Endothelial cell of umbilical vein (primary cell): Measurements from ENCODE around the gene USP33. TPM values are rescaled to one million over a fixed set of nuclear protein-coding genes. Genes with fewer than 3 reads are reported as not detected.

Experiments used
- BruUV-seq: library from RNA; stranded (reverse); fragments of 400-500 nt; replicated peaks from 2 replicates; lab custom pipeline; 2021; lab: Mats Ljungman, UMichigan
- CTCF ChIA-PET: fragments of 300-600, 350-600 bp; sonication (Branson Sonifier 250); formaldehyde crosslinking; loops from one replicate; lab custom pipeline; 2021; ENCODE audit warnings: antibody characterized with exemption, inconsistent platforms; lab: Charles Lee
- POLR2A ChIA-PET: fragments of 300-600, 350-600 bp; sonication (Branson Sonifier 250); formaldehyde crosslinking; loops from one replicate; lab custom pipeline; 2021; ENCODE audit warnings: antibody characterized with exemption, inconsistent platforms; lab: Charles Lee
- DNase-seq: peaks from one replicate; pipeline ENCODE4 v3.0.0-alpha.2; 2011; ENCODE audit warnings: low read depth, low spot score
- FAIRE-seq: peaks from 2 replicates; lab custom pipeline; 2011; peaks lifted over from hg19 to GRCh38; lab: Jason Lieb, UNC
- H2AFZ ChIP-seq: 2 replicates; pipeline ENCODE4 v1.6.0; 2012; ENCODE audit warnings: low read depth, low read length, control low read depth, inconsistent platforms
- H3K27ac ChIP-seq: 2 replicates; pipeline ENCODE4 v1.5.1; 2011; ENCODE audit warnings: low read depth, mild to moderate bottlenecking, control low read depth, low read length, moderate library complexity; ENCODE audit not compliant: insufficient read depth
- H3K27me3 ChIP-seq, 2 experiments: 2 replicates each; pipeline versions ENCODE4 v1.6.0 to v1.6.1; 2011; ENCODE audit warnings: low read length in 2 of 2, mixed read lengths in 1 of 2; ENCODE audit not compliant: control insufficient read depth in 2 of 2, insufficient read depth in 2 of 2
- H3K36me3 ChIP-seq, 2 experiments: 2 replicates in 1 of 2; 3 replicates in 1 of 2; pipeline ENCODE4 v1.5.1; 2011; ENCODE audit warnings: low read length in 2 of 2, mild to moderate bottlenecking in 1 of 2, moderate library complexity in 1 of 2; ENCODE audit not compliant: control insufficient read depth in 2 of 2, insufficient read depth in 2 of 2; ENCODE audit errors: extremely low read depth in 1 of 2
- H3K4me1 ChIP-seq: 3 replicates; pipeline ENCODE4 v1.5.1; 2011; ENCODE audit warnings: mild to moderate bottlenecking, low read length; ENCODE audit not compliant: control insufficient read depth, insufficient read depth; ENCODE audit errors: extremely low read depth
- H3K4me2 ChIP-seq: 2 replicates; pipeline ENCODE4 v1.6.1; 2011; ENCODE audit warnings: low read length, control low read depth, mixed read lengths; ENCODE audit not compliant: insufficient read depth
- H3K4me3 ChIP-seq, 3 experiments: fragments of 200-600 bp in 1 of 3; sonication (generic), shearing (Covaris generic) in 1 of 3; replicated peaks in 1 of 3; 2 replicates each; pipeline ENCODE4 v1.5.1; 2011 to 2016; ENCODE audit warnings: control low read depth in 3 of 3, low read length in 3 of 3, mild to moderate bottlenecking in 2 of 3, inconsistent platforms in 1 of 3, low read depth in 1 of 3, moderate library complexity in 1 of 3; ENCODE audit not compliant: insufficient read depth in 1 of 3
- H3K79me2 ChIP-seq: 2 replicates; pipeline ENCODE4 v1.6.0; 2012; ENCODE audit warnings: low read length, inconsistent platforms; ENCODE audit not compliant: control insufficient read depth, insufficient read depth
- H3K9ac ChIP-seq: replicated peaks from 2 replicates; pipeline ENCODE3; 2011; ENCODE audit warnings: low read length, control low read depth; ENCODE audit not compliant: insufficient read depth; ENCODE audit errors: extremely low read depth
- H3K9me1 ChIP-seq: replicated peaks from 3 replicates; pipeline ENCODE4 v1.6.0; 2011; ENCODE audit warnings: mild to moderate bottlenecking, low read length; ENCODE audit not compliant: control insufficient read depth, insufficient read depth; ENCODE audit errors: extremely low read depth
- H3K9me3 ChIP-seq: replicated peaks from 2 replicates; pipeline ENCODE4 v1.5.1; 2012; ENCODE audit warnings: low read length, inconsistent platforms; ENCODE audit not compliant: control insufficient read depth, insufficient read depth
- H4K20me1 ChIP-seq: replicated peaks from 2 replicates; pipeline ENCODE3; 2011; ENCODE audit warnings: mild to moderate bottlenecking, low read length; ENCODE audit not compliant: control insufficient read depth, insufficient read depth; ENCODE audit errors: extremely low read depth
- CTCF ChIP-seq, 2 donors: IDR thresholded peaks; 1 replicate in 1 of 2; 2 replicates in 1 of 2; pipeline ENCODE4 v1.5.1; 2011; ENCODE audit warnings: low read length in 2 of 2, mild to moderate bottlenecking in 2 of 2, moderate library complexity in 2 of 2, control low read depth in 1 of 2, inconsistent platforms in 1 of 2, low read depth in 1 of 2; ENCODE audit not compliant: insufficient read depth in 1 of 2; ENCODE audit errors: extremely low read depth in 1 of 2
- GATA2 ChIP-seq: IDR thresholded peaks from 2 replicates; pipeline ENCODE4 v1.7.0; 2011; ENCODE audit warnings: low read depth, mild to moderate bottlenecking, moderate library complexity, mixed read lengths, low read length; ENCODE audit not compliant: insufficient read length, insufficient read depth
- JUN ChIP-seq: IDR thresholded peaks from 2 replicates; pipeline ENCODE4 v1.6.1; 2011; ENCODE audit warnings: borderline replicate concordance, low read depth; ENCODE audit not compliant: insufficient read length, insufficient read depth
- MAX ChIP-seq: IDR thresholded peaks from 2 replicates; pipeline ENCODE4 v1.6.1; 2011; ENCODE audit not compliant: insufficient read depth, insufficient read length
- MYC ChIP-seq: IDR thresholded peaks from one replicate; pipeline ENCODE4 v1.6.1; 2011; ENCODE audit warnings: mild to moderate bottlenecking, low read depth, low read length
- POLR2A ChIP-seq: IDR thresholded peaks from 2 replicates; pipeline ENCODE4 v1.6.1; 2012; ENCODE audit warnings: low read depth, mild to moderate bottlenecking, control low read depth, low read length
- POLR2AphosphoS5 ChIP-seq: IDR thresholded peaks from 2 replicates; pipeline ENCODE4 v1.6.1; 2012; ENCODE audit warnings: low read depth, mild to moderate bottlenecking, control low read depth, low read length, moderate library complexity; ENCODE audit not compliant: insufficient read depth
- dilution Hi-C: fragments of 300-500 bp; cut with MboI; formaldehyde crosslinking; loops from one replicate; pipeline ENCODE4 v1.15.0; 2019; ENCODE audit warnings: low sequenced_read_pairs; ENCODE audit not compliant: extremely low pct_ligation_motif_present
- intact Hi-C: fragments of 100-400 bp; cut with micrococcal nuclease; formaldehyde crosslinking; loops from one replicate; pipeline ENCODE4 v1.10.0; 2022
- polyA plus RNA-seq, 4 experiments: library from polyadenylated mRNA; depleted of rRNA in 3 of 4; stranded (reverse) in 3 of 4; unstranded in 1 of 4; fragments of >200 nt; gene quantifications; 2 replicates each; pipeline versions ENCODE4 v1.2.1 to v1.2.3, GENCODE V29; 2011 to 2012; ENCODE audit warnings: missing spikeins in 1 of 4
- total RNA-seq: library from RNA; stranded (reverse); gene quantifications from 2 replicates; pipeline ENCODE4 v1.2.3, GENCODE V29; 2021

Gene USP33
- total and polyA plus RNA-seq, 2 donors (not counting 3 experiments of a cell fraction or from before 2014, with no cell fraction given), result 22.5 to 46.4 TPM

- Histone ChIP-seq H3K36me3 (no peaks in the 10 kb centered on the region), H3K4me2 (no peak overlapping the region), H3K27me3 (no peaks in the 10 kb centered on the region), H3K27ac (no peak overlapping the region), H3K9ac (no peak overlapping the region), H4K20me1 (no peaks in the 10 kb centered on the region), H3K9me3 (no peaks in the 10 kb centered on the region), H3K9me1 (no peaks in the 10 kb centered on the region), H3K79me2 (no peaks in the 10 kb centered on the region), H3K4me1 (peaks cover 10% of the 10 kb centered on the region), H2AFZ (no peak overlapping the region), H3K4me3 (no peak overlapping the region)
- dilution Hi-C loops (no loop called here), intact Hi-C loops (loop anchor here (10.0 kb wide), 2 partner anchors 263 to 403 kb away; partner anchors contain the start of gene AK5)
- BruUV-seq, result no TSS peak
- POLR2A ChIA-PET, result interaction anchor here (0.7 kb wide), 1 partner anchor 157 kb away, joined by 3 read pairs; no protein-coding TSS in a partner anchor
- CTCF ChIA-PET, result no interaction called here
- DNase-seq, result no peak
- no peak for TF ChIP-seq MYC
- TF ChIP-seq POLR2A, result no peak
- no peak for TF ChIP-seq MAX
- TF ChIP-seq POLR2AphosphoS5, result no peak
- TF ChIP-seq CTCF (IDR thresholded peaks at IDR 0.05; ENCODE audit: extremely low read depth in 1 of 2, insufficient read depth in 1 of 2, low read depth in 1 of 2, low read length in 2 of 2), result peak; percentile 18 to 33
- no peak for TF ChIP-seq JUN
- no peak for TF ChIP-seq GATA2
- peak; percentile 56 for FAIRE-seq
These were observed 72.1 kb downstream of the USP33 start for GRCh38 chr1:77687519-77687906.
